CD14-positive monocyte (primary cell): ENCODE data around the gene GIGYF2. TPM values are rescaled to one million over a fixed set of nuclear protein-coding genes. Genes with fewer than 3 reads are reported as not detected.

ENCODE experiments used
- DNase-seq, 3 donors: peaks; one replicate each; pipeline ENCODE4 v3.0.0-alpha.2; 2011 to 2022
- H2AFZ ChIP-seq: 2 replicates; pipeline ENCODE4 v1.6.0; 2012; ENCODE audit warnings: mild to moderate bottlenecking, low read depth, low read length, inconsistent platforms; ENCODE audit not compliant: insufficient read depth, poor library complexity, severe bottlenecking
- H3K27ac ChIP-seq, 2 donors: 1 replicate in 1 of 2; 2 replicates in 1 of 2; pipeline ENCODE4 v1.5.1; 2012 to 2013; ENCODE audit warnings: low read length in 2 of 2, control low read depth in 1 of 2, inconsistent platforms in 1 of 2, low read depth in 1 of 2, mild to moderate bottlenecking in 1 of 2
- H3K27me3 ChIP-seq, 2 donors: one replicate each; pipeline versions ENCODE4 v1.6.0 to v1.6.1; 2011 to 2013; ENCODE audit warnings: low read length in 2 of 2; ENCODE audit not compliant: control insufficient read depth in 2 of 2, insufficient read depth in 2 of 2
- H3K36me3 ChIP-seq, 2 donors: replicated peaks in 1 of 2; 1 replicate in 1 of 2; 2 replicates in 1 of 2; pipeline versions ENCODE4 v1.5.1 to v1.6.1; 2012 to 2013; ENCODE audit warnings: low read length in 2 of 2, control low read depth in 1 of 2, inconsistent platforms in 1 of 2, mild to moderate bottlenecking in 1 of 2; ENCODE audit not compliant: insufficient read depth in 2 of 2, control insufficient read depth in 1 of 2
- H3K4me1 ChIP-seq, 2 donors: 1 replicate in 1 of 2; 2 replicates in 1 of 2; pipeline versions ENCODE4 v1.5.1 to v1.6.1; 2012 to 2013; ENCODE audit warnings: low read length in 2 of 2, control low read depth in 1 of 2, inconsistent platforms in 1 of 2, mild to moderate bottlenecking in 1 of 2, moderate library complexity in 1 of 2; ENCODE audit not compliant: insufficient read depth in 2 of 2, control insufficient read depth in 1 of 2
- H3K4me2 ChIP-seq: replicated peaks from 2 replicates; pipeline ENCODE3; 2012; ENCODE audit warnings: low read length, moderate library complexity, mild to moderate bottlenecking; ENCODE audit not compliant: poor library complexity, severe bottlenecking; ENCODE audit errors: extremely low read depth
- H3K4me3 ChIP-seq, 3 experiments: fragments of 200-600 bp in 1 of 3; sonication (generic) in 1 of 3; replicated peaks in 1 of 3; 1 replicate in 2 of 3; 2 replicates in 1 of 3; pipeline ENCODE4 v1.5.1; 2011 to 2013; ENCODE audit warnings: low read length in 3 of 3, mild to moderate bottlenecking in 3 of 3, control low read depth in 2 of 3, low read depth in 2 of 3, inconsistent platforms in 1 of 3, moderate library complexity in 1 of 3
- H3K79me2 ChIP-seq: 2 replicates; pipeline ENCODE4 v1.6.0; 2012; ENCODE audit warnings: mild to moderate bottlenecking, control low read depth, inconsistent platforms, low read length, moderate library complexity; ENCODE audit not compliant: insufficient read depth
- H3K9ac ChIP-seq: 2 replicates; pipeline ENCODE4 v1.6.0; 2017; ENCODE audit warnings: low read length, mild to moderate bottlenecking; ENCODE audit not compliant: insufficient read depth, poor library complexity, severe bottlenecking
- H3K9me3 ChIP-seq, 2 donors: replicated peaks in 1 of 2; 1 replicate in 1 of 2; 2 replicates in 1 of 2; pipeline versions ENCODE4 v1.5.1 to v1.6.1; 2012 to 2013; ENCODE audit warnings: low read length in 2 of 2, control low read depth in 1 of 2; ENCODE audit not compliant: control insufficient read depth in 1 of 2, insufficient read depth in 1 of 2
- H4K20me1 ChIP-seq: 2 replicates; pipeline ENCODE4 v1.6.0; 2012; ENCODE audit warnings: mild to moderate bottlenecking, low read length, control low read depth, moderate library complexity; ENCODE audit not compliant: insufficient read depth
- H3K27ac Mint-ChIP-seq, 7 donors: one replicate each; pipeline ENCODE4 v1.8.0; 2020; ENCODE audit warnings: mild to moderate bottlenecking in 7 of 7, mixed read lengths in 7 of 7, moderate library complexity in 6 of 7, inconsistent platforms in 2 of 7
- H3K27me3 Mint-ChIP-seq, 3 donors: one replicate each; pipeline ENCODE4 v1.8.0; 2021 to 2022; ENCODE audit warnings: low read depth in 3 of 3, mild to moderate bottlenecking in 3 of 3, mixed read lengths in 3 of 3, moderate library complexity in 3 of 3, inconsistent platforms in 1 of 3
- H3K36me3 Mint-ChIP-seq, 2 donors: one replicate each; pipeline ENCODE4 v1.8.0; 2020; ENCODE audit warnings: mixed read lengths in 2 of 2, inconsistent platforms in 1 of 2, mild to moderate bottlenecking in 1 of 2
- H3K4me1 Mint-ChIP-seq: one replicate; pipeline ENCODE4 v1.8.0; 2020; ENCODE audit warnings: mild to moderate bottlenecking, mixed read lengths
- H3K4me3 Mint-ChIP-seq, 2 donors: one replicate each; pipeline ENCODE4 v1.8.0; 2020; ENCODE audit warnings: mild to moderate bottlenecking in 2 of 2, mixed read lengths in 2 of 2, moderate library complexity in 1 of 2
- H3K9me3 Mint-ChIP-seq, 7 donors: one replicate each; pipeline ENCODE4 v1.8.0; 2020 to 2022; ENCODE audit warnings: mixed read lengths in 7 of 7, mild to moderate bottlenecking in 6 of 7, moderate library complexity in 6 of 7, inconsistent platforms in 2 of 7
- CTCF ChIP-seq: fragments of 200-600 bp; IDR thresholded peaks from one replicate; pipeline ENCODE4 v1.8.0; 2022; ENCODE audit warnings: antibody characterized with exemption, mild to moderate bottlenecking
- WGBS: methylation state at CpG from one replicate; pipeline ENCODE4 v1.1.5; 2013; ENCODE audit warnings: missing lambda C conversion rate; ENCODE audit not compliant: insufficient coverage; 5-methylcytosine and 5-hydroxymethylcytosine counted together
- intact Hi-C, 2 donors: fragments of 100-400 bp; cut with micrococcal nuclease; formaldehyde crosslinking; loops; one replicate each; pipeline versions ENCODE4 v1.15.0 to v1.15.1; 2023
- polyA plus RNA-seq, 3 donors: library from polyadenylated mRNA; depleted of rRNA in 1 of 3; unstranded in 2 of 3; stranded (reverse) in 1 of 3; fragments of 300-500 nt in 2 of 3; fragments of >200 nt in 1 of 3; fragmentation: Illumina TruSeq in 2 of 3; gene quantifications; 1 replicate in 2 of 3; 2 replicates in 1 of 3; pipeline ENCODE4 v1.2.3, GENCODE V29; 2012 to 2021

GIGYF2 gene
- polyA plus RNA-seq, 3 donors: 7.7 to 20.7 (median 17.3) TPM

GRCh38 chr2:232896720-232897597 lies 199.8 kb downstream of the GIGYF2 start:
- no peak overlapping the region for H3K27ac ChIP-seq
- no peaks in the 10 kb centered on the region for H3K79me2 ChIP-seq
- no peaks in the 10 kb centered on the region for H3K9me3 Mint-ChIP-seq
- no peak overlapping the region for H3K4me3 Mint-ChIP-seq
- H3K4me1 ChIP-seq: peaks cover 14 to 15% of the 10 kb centered on the region in 2 donors
- peaks cover 2% of the 10 kb centered on the region for H3K4me1 Mint-ChIP-seq
- no peaks in the 10 kb centered on the region for H3K36me3 ChIP-seq
- TF ChIP-seq CTCF: no peak
- H3K36me3 Mint-ChIP-seq: no peaks in the 10 kb centered on the region
- no peaks in the 10 kb centered on the region for H4K20me1 ChIP-seq
- no peak overlapping the region for H3K4me3 ChIP-seq
- no peak overlapping the region for H3K4me2 ChIP-seq
- 93% methylated on average over 6 of the region's 9 CpGs for WGBS
- no peaks in the 10 kb centered on the region for H3K27me3 ChIP-seq
- intact Hi-C loops: no loop called here
- H3K9ac ChIP-seq: no peak overlapping the region
- H3K27me3 Mint-ChIP-seq: peaks cover 1 to 5% (median 3%) of the 10 kb centered on the region in 3 donors
- no peak overlapping the region for H3K27ac Mint-ChIP-seq
- H3K9me3 ChIP-seq: no peaks in the 10 kb centered on the region
- DNase-seq: no peak
- H2AFZ ChIP-seq: no peak overlapping the region

- H2AFZ ChIP-seq: no peak overlapping the region
- no peak overlapping the region for H3K4me3 ChIP-seq
- H3K27me3 ChIP-seq: no peaks in the 10 kb centered on the region
- no peak overlapping the region for H3K4me2 ChIP-seq
- no peaks in the 10 kb centered on the region for H3K79me2 ChIP-seq
- no peak overlapping the region for H3K27ac ChIP-seq
- TF ChIP-seq CTCF: no peak
- Mint-ChIP-seq H3K4me3 (no peak overlapping the region), H3K4me1 (peaks cover 5% of the 10 kb centered on the region), H3K27ac (no peak overlapping the region), H3K36me3 (no peaks in the 10 kb centered on the region), H3K27me3 (peaks cover 1 to 7% (median 2%) of the 10 kb centered on the region in 3 donors), H3K9me3 (no peaks in the 10 kb centered on the region)
- 95% methylated on average over 23 of the region's 24 CpGs for WGBS
- no peaks in the 10 kb centered on the region for H3K36me3 ChIP-seq
- intact Hi-C loops: no loop called here
- peaks cover 18 to 22% of the 10 kb centered on the region in 2 donors for H3K4me1 ChIP-seq
- no peaks in the 10 kb centered on the region for H3K9me3 ChIP-seq
- no peaks in the 10 kb centered on the region for H4K20me1 ChIP-seq
- H3K9ac ChIP-seq: no peak overlapping the region
- DNase-seq: no peak
These were observed 200.7 kb downstream of the GIGYF2 start for GRCh38 chr2:232897598-232898408.
